Mucosa of stomach (tissue), 1 donor: Measurements from ENCODE around the gene SLC10A6.

ENCODE experiments used
- H3K27me3 ChIP-seq: one replicate; pipeline ENCODE4 v1.7.0; 2013; ENCODE audit warnings: mild to moderate bottlenecking, low read length; ENCODE audit not compliant: control insufficient read depth, insufficient read depth
- H3K36me3 ChIP-seq: one replicate; pipeline ENCODE4 v1.7.0; 2013; ENCODE audit warnings: low read length; ENCODE audit not compliant: control insufficient read depth, insufficient read depth
- H3K4me1 ChIP-seq: one replicate; pipeline ENCODE4 v1.7.0; 2013; ENCODE audit warnings: mild to moderate bottlenecking, low read length; ENCODE audit not compliant: control insufficient read depth, insufficient read depth
- H3K4me3 ChIP-seq: one replicate; pipeline ENCODE4 v1.7.0; 2013; ENCODE audit warnings: low read length
- H3K9ac ChIP-seq: one replicate; pipeline ENCODE4 v1.7.0; 2013; ENCODE audit warnings: mild to moderate bottlenecking, low read length, moderate library complexity
- H3K9me3 ChIP-seq: one replicate; pipeline ENCODE4 v1.7.0; 2013; ENCODE audit warnings: mild to moderate bottlenecking, low read length, moderate library complexity; ENCODE audit not compliant: control insufficient read depth
- donor health status: Pancreatic carcinoma.

The SLC10A6 gene

GRCh38 chr4:86841309-86841708 lies 7.9 kb downstream of the SLC10A6 start:
- Histone ChIP-seq H3K4me3 (no peak overlapping the region), H3K4me1 (no peaks in the 10 kb centered on the region)

GRCh38 chr4:86840858-86841257 lies 8.3 kb downstream of the SLC10A6 start:
- Histone ChIP-seq H3K9ac (no peak overlapping the region), H3K27me3 (no peaks in the 10 kb centered on the region), H3K9me3 (no peaks in the 10 kb centered on the region), H3K36me3 (no peaks in the 10 kb centered on the region), H3K4me3 (no peak overlapping the region), H3K4me1 (no peaks in the 10 kb centered on the region)

More at GRCh38 chr4:86841309-86841708, 7.9 kb downstream of the SLC10A6 start:
- H3K9me3 ChIP-seq, result no peaks in the 10 kb centered on the region
- no peaks in the 10 kb centered on the region for H3K27me3 ChIP-seq
- no peaks in the 10 kb centered on the region for H3K36me3 ChIP-seq
- H3K9ac ChIP-seq, result no peak overlapping the region

GRCh38 chr4:86837691-86838503 lies 11.3 kb downstream of the SLC10A6 start:
- no peaks in the 10 kb centered on the region for H3K4me1 ChIP-seq
- H3K9me3 ChIP-seq, result no peaks in the 10 kb centered on the region
- no peak overlapping the region for H3K4me3 ChIP-seq
- H3K9ac ChIP-seq, result no peak overlapping the region
- no peaks in the 10 kb centered on the region for H3K36me3 ChIP-seq
- H3K27me3 ChIP-seq, result no peaks in the 10 kb centered on the region

- Histone ChIP-seq H3K9ac (no peak overlapping the region), H3K9me3 (no peaks in the 10 kb centered on the region), H3K36me3 (no peaks in the 10 kb centered on the region), H3K4me1 (peaks cover 6% of the 10 kb centered on the region), H3K27me3 (no peaks in the 10 kb centered on the region), H3K4me3 (no peak overlapping the region)
Observed at GRCh38 chr4:86835677-86836076, 13.5 kb downstream of the SLC10A6 start.

GRCh38 chr4:86834901-86835300 lies 14.3 kb downstream of the SLC10A6 start:
- Histone ChIP-seq H3K9ac (no peak overlapping the region), H3K27me3 (no peaks in the 10 kb centered on the region), H3K4me3 (no peak overlapping the region), H3K9me3 (no peaks in the 10 kb centered on the region), H3K4me1 (peaks cover 6% of the 10 kb centered on the region), H3K36me3 (no peaks in the 10 kb centered on the region)

- H3K9ac ChIP-seq, result no peak overlapping the region
- H3K36me3 ChIP-seq, result no peaks in the 10 kb centered on the region
- no peaks in the 10 kb centered on the region for H3K9me3 ChIP-seq
- H3K27me3 ChIP-seq, result no peaks in the 10 kb centered on the region
- no peak overlapping the region for H3K4me3 ChIP-seq
- peaks cover 6% of the 10 kb centered on the region for H3K4me1 ChIP-seq
Observed at GRCh38 chr4:86833615-86834014, 15.6 kb downstream of the SLC10A6 start.

GRCh38 chr4:86831262-86832130 lies 17.7 kb downstream of the SLC10A6 start:
- H3K9ac ChIP-seq, result no peak overlapping the region
- peaks cover 6% of the 10 kb centered on the region for H3K4me1 ChIP-seq
- no peak overlapping the region for H3K4me3 ChIP-seq
- no peaks in the 10 kb centered on the region for H3K27me3 ChIP-seq
- H3K36me3 ChIP-seq, result no peaks in the 10 kb centered on the region
- no peaks in the 10 kb centered on the region for H3K9me3 ChIP-seq

- Histone ChIP-seq H3K4me1 (no peaks in the 10 kb centered on the region), H3K9ac (no peak overlapping the region), H3K4me3 (no peak overlapping the region), H3K27me3 (no peaks in the 10 kb centered on the region), H3K36me3 (no peaks in the 10 kb centered on the region), H3K9me3 (no peaks in the 10 kb centered on the region)
Observed at GRCh38 chr4:86825511-86825910, 23.7 kb downstream of the SLC10A6 start.

- H3K9me3 ChIP-seq, result no peaks in the 10 kb centered on the region
- H3K36me3 ChIP-seq, result no peaks in the 10 kb centered on the region
- no peak overlapping the region for H3K4me3 ChIP-seq
- peaks cover 12% of the 10 kb centered on the region for H3K4me1 ChIP-seq
- no peak overlapping the region for H3K9ac ChIP-seq
- H3K27me3 ChIP-seq, result no peaks in the 10 kb centered on the region
Observed at GRCh38 chr4:86822136-86822535, 27.0 kb downstream of the SLC10A6 start.

GRCh38 chr4:86821151-86821550 lies 28.0 kb downstream of the SLC10A6 start:
- no peaks in the 10 kb centered on the region for H3K27me3 ChIP-seq
- H3K4me1 ChIP-seq, result peaks cover 12% of the 10 kb centered on the region
- H3K4me3 ChIP-seq, result no peak overlapping the region
- no peaks in the 10 kb centered on the region for H3K9me3 ChIP-seq
- no peaks in the 10 kb centered on the region for H3K36me3 ChIP-seq
- H3K9ac ChIP-seq, result no peak overlapping the region

GRCh38 chr4:86819561-86819960 lies 29.6 kb downstream of the SLC10A6 start:
- Histone ChIP-seq H3K4me1 (peaks cover 12% of the 10 kb centered on the region), H3K9me3 (no peaks in the 10 kb centered on the region), H3K4me3 (no peak overlapping the region), H3K36me3 (no peaks in the 10 kb centered on the region), H3K9ac (no peak overlapping the region), H3K27me3 (no peaks in the 10 kb centered on the region)

- H3K9ac ChIP-seq, result no peak overlapping the region
- no peaks in the 10 kb centered on the region for H3K27me3 ChIP-seq
- peaks cover 12% of the 10 kb centered on the region for H3K4me1 ChIP-seq
- no peak overlapping the region for H3K4me3 ChIP-seq
- H3K9me3 ChIP-seq, result no peaks in the 10 kb centered on the region
- H3K36me3 ChIP-seq, result no peaks in the 10 kb centered on the region
Observed at GRCh38 chr4:86818841-86819240, 30.3 kb downstream of the SLC10A6 start.
